Fibroblast of the aortic adventitia (primary cell): ENCODE results near the gene PSD4. TPM values are rescaled to one million over a fixed set of nuclear protein-coding genes. Genes with fewer than 3 reads are reported as not detected.

Source experiments
- DNase-seq: peaks from one replicate; pipeline ENCODE4 v3.0.0-alpha.2; 2010; ENCODE audit warnings: low read depth
- H3K4me3 ChIP-seq: 2 replicates; pipeline ENCODE4 v1.5.1; 2011; ENCODE audit warnings: low read depth, mild to moderate bottlenecking, control low read depth, low read length, moderate library complexity
- CTCF ChIP-seq: IDR thresholded peaks from 2 replicates; pipeline ENCODE4 v1.5.1; 2011; ENCODE audit warnings: mild to moderate bottlenecking, low read length, control low read depth, inconsistent platforms; ENCODE audit not compliant: insufficient read depth
- total RNA-seq: library from RNA; depleted of rRNA; stranded (reverse); fragments of >200 nt; gene quantifications from 2 replicates; pipeline ENCODE4 v1.2.3, GENCODE V29; 2012; ENCODE audit warnings: low replicate concordance

PSD4 gene
- total RNA-seq, 1 donor = 5.1 TPM

GRCh38 chr2:113219525-113219888 is 45.7 kb downstream of the PSD4 start:
- TF ChIP-seq CTCF = no peak
- no peak overlapping the region for H3K4me3 ChIP-seq
- DNase-seq = no peak

- H3K4me3 ChIP-seq = no peak overlapping the region
- no peak for TF ChIP-seq CTCF
- peak; percentile 62 for DNase-seq
Observed at GRCh38 chr2:113219889-113220641, 46.3 kb downstream of the PSD4 start.

- DNase-seq = no peak
Observed at GRCh38 chr2:113220970-113221708, 47.4 kb downstream of the PSD4 start.

GRCh38 chr2:113221846-113222245 is 48.1 kb downstream of the PSD4 start:
- H3K4me3 ChIP-seq = no peak overlapping the region
- no peak for TF ChIP-seq CTCF
- DNase-seq = no peak

More at GRCh38 chr2:113220970-113221708, 47.4 kb downstream of the PSD4 start:
- H3K4me3 ChIP-seq = no peak overlapping the region
- TF ChIP-seq CTCF = no peak

- DNase-seq = no peak
- H3K4me3 ChIP-seq = no peak overlapping the region
- TF ChIP-seq CTCF = no peak
Observed at GRCh38 chr2:113223813-113224212, 50.0 kb downstream of the PSD4 start.

- no peak for DNase-seq
- TF ChIP-seq CTCF = no peak
- H3K4me3 ChIP-seq = no peak overlapping the region
Observed at GRCh38 chr2:113224647-113225236, 51.0 kb downstream of the PSD4 start.
